OCI-LY7 (cell line): ENCODE results near the gene SLC15A5.

Experiments
- CTCF ChIP-seq: fragments of 200-600 bp; sonication (generic); conservative IDR thresholded peaks from 2 replicates; pipeline ENCODE4 v1.5.1; 2014; ENCODE audit warnings: mild to moderate bottlenecking, antibody characterized with exemption, low read length, moderate library complexity, mixed read lengths
- EZH2phosphoT487 ChIP-seq: fragments of 200-600 bp; sonication (generic); IDR thresholded peaks from 2 replicates; pipeline ENCODE4 v1.6.1; 2018; ENCODE audit warnings: low read depth, borderline replicate concordance, mild to moderate bottlenecking, mixed run types, antibody characterized with exemption, low read length, moderate library complexity, mixed read lengths

GRCh38 chr12:16220120-16220519, 57.4 kb downstream of the SLC15A5 start:
- TF ChIP-seq CTCF: no peak
- no peak for TF ChIP-seq EZH2phosphoT487
